Activated CD8-positive, alpha-beta memory T cell treated with anti-CD3 and anti-CD28 coated beads for 4 hours (primary cell): ENCODE measurements around the gene MTA3.

Experiments used
- DNase-seq, 2 donors: peaks; one replicate each; pipeline ENCODE4 v3.0.0-alpha.2; 2020; ENCODE audit warnings: low read depth in 2 of 2

Gene MTA3

GRCh38 chr2:42786561-42787345 lies 218.3 kb downstream of the MTA3 start:
- DNase-seq: no peak

- DNase-seq: no peak
Measured at GRCh38 chr2:42787424-42787787, 219.0 kb downstream of the MTA3 start.

- no peak for DNase-seq
Measured at GRCh38 chr2:42787788-42788477, 219.5 kb downstream of the MTA3 start.

GRCh38 chr2:42788478-42788793 lies 220.0 kb downstream of the MTA3 start:
- no peak for DNase-seq

- DNase-seq: no peak
Measured at GRCh38 chr2:42788882-42789281, 220.4 kb downstream of the MTA3 start.

GRCh38 chr2:42789751-42790150 lies 221.3 kb downstream of the MTA3 start:
- DNase-seq: no peak

- DNase-seq: no peak
Measured at GRCh38 chr2:42791606-42792005, 223.2 kb downstream of the MTA3 start.

- no peak for DNase-seq
Measured at GRCh38 chr2:42792087-42792582, 223.7 kb downstream of the MTA3 start.

GRCh38 chr2:42792583-42793333 lies 224.3 kb downstream of the MTA3 start, which contains the start of gene HAAO:
HAAO (minus strand) TSS chr2:42792583; CDS start chr2:42792536, 47 bp downstream.
- no peak for DNase-seq

- no peak for DNase-seq
Measured at GRCh38 chr2:42793334-42794270, 225.2 kb downstream of the MTA3 start.

- DNase-seq: no peak
Measured at GRCh38 chr2:42794271-42795046, 226.0 kb downstream of the MTA3 start.

GRCh38 chr2:42795275-42795674 lies 226.8 kb downstream of the MTA3 start:
- DNase-seq: no peak

GRCh38 chr2:42795841-42796301 lies 227.4 kb downstream of the MTA3 start:
- no peak for DNase-seq

GRCh38 chr2:42796427-42797248 lies 228.2 kb downstream of the MTA3 start:
- no peak for DNase-seq

GRCh38 chr2:42797281-42797680 lies 228.8 kb downstream of the MTA3 start:
- DNase-seq: no peak

- no peak for DNase-seq
Measured at GRCh38 chr2:42799881-42800280, 231.4 kb downstream of the MTA3 start.

- DNase-seq: no peak
Measured at GRCh38 chr2:42800461-42800962, 232.1 kb downstream of the MTA3 start.

GRCh38 chr2:42800981-42801380 lies 232.5 kb downstream of the MTA3 start:
- no peak for DNase-seq

- DNase-seq: no peak
Measured at GRCh38 chr2:42801381-42801780, 232.9 kb downstream of the MTA3 start.
